Peyer's patch (tissue), 4 donors: Measurements from ENCODE around the gene KRTAP9-2.

Source experiments
- CTCF ChIP-seq, 6 experiments: fragments of 450-650 bp in 4 of 6; fragments of 200-600 bp in 2 of 6; sonication (generic) in 1 of 6; IDR thresholded peaks; one replicate each; pipeline ENCODE4 v1.5.1; 2017 to 2019; ENCODE audit warnings: antibody characterized with exemption in 6 of 6, mild to moderate bottlenecking in 3 of 6, moderate library complexity in 1 of 6
- POLR2A ChIP-seq, 2 donors: fragments of 450-650 bp; IDR thresholded peaks; one replicate each; pipeline ENCODE4 v1.5.1; 2017; ENCODE audit warnings: antibody characterized with exemption in 2 of 2, mild to moderate bottlenecking in 2 of 2, moderate library complexity in 2 of 2

- TF ChIP-seq CTCF (IDR thresholded peaks at IDR 0.05): no peak
- TF ChIP-seq POLR2A (IDR thresholded peaks at IDR 0.05): no peak
Measured at GRCh38 chr17:41256291-41256685, 29.8 kb downstream of the KRTAP9-2 start.
